Right lung (tissue), 5 donors: Measurements from ENCODE around the gene CCDC183. TPM values are rescaled to one million over a fixed set of nuclear protein-coding genes. Genes with fewer than 3 reads are reported as not detected.
A peak's percentile ranks its signal among the peaks of the same experiment; 100 is the strongest.
"Not testable (repeated sequence)": the region's sequence is repeated elsewhere in the genome, so short reads cannot be mapped to it uniquely, and the experiment has no call there.

ENCODE experiments used
- DNase-seq, 2 donors: peaks; one replicate each; pipeline ENCODE4 v3.0.0-alpha.2; 2013
- polyA plus RNA-seq, 5 donors: library from polyadenylated mRNA; unstranded; fragments of 120-200 nt; gene quantifications; one replicate each; pipeline versions ENCODE4 v1.2.1 to v1.2.3, GENCODE V29; 2013; ENCODE audit warnings: inconsistent platforms in 1 of 5, low replicate concordance in 1 of 5; ENCODE audit not compliant: insufficient read length in 5 of 5, insufficient read depth in 1 of 5

The CCDC183 gene
- polyA plus RNA-seq, 5 donors: 5.9 to 10.6 (median 7.7) TPM

DNA sequence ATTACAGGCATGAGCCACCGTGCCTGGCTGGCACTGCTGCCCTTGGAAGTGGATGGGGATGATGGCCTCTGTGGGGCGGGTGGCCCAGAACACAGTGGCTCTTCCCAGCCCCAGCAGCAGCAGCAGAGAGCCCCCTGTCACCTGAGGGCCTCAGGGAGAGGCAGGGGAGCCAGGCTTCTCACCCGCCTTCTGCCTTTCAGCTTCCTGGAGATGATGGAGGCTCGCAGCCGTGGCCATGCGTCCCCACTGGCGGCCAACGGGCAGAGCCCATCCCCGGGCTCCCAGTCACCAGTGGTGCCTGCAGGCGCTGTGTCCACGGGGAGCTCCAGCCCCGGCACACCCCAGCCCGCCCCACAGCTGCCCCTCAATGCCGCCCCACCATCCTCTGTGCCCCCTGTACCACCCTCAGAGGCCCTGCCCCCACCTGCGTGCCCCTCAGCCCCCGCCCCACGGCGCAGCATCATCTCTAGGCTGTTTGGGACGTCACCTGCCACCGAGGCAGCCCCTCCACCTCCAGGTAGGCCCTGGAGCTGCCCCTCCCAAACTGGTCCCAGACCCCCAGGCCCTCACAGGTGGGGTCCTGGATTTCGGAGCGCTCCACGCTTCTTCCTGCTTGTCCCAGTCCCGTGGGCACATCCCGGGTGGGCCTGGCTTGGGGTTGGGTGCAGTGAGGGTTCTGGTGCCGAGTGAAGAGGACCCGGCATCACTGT, 41.2 kb downstream of the CCDC183 start:
- DNase-seq: no peak

DNA sequence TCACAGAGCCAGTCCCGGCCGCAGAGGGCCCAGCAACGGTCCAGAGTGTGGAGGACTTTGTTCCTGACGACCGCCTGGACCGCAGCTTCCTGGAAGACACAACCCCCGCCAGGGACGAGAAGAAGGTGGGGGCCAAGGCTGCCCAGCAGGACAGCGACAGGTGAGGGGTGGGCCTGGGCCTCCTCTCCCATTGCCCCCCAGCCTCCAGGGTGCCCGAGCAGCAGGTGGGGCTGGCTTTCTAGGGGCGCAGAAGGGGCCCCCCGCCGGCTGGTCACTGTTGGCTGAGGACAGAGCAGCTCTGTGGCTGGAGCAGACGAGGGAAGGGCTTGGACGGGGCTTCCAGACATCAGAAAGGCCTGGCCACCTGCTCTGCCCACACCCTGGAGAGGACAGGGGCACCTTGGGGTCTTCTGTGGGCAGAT, 41.7 kb downstream of the CCDC183 start:
- not testable (repeated sequence) for DNase-seq

DNA sequence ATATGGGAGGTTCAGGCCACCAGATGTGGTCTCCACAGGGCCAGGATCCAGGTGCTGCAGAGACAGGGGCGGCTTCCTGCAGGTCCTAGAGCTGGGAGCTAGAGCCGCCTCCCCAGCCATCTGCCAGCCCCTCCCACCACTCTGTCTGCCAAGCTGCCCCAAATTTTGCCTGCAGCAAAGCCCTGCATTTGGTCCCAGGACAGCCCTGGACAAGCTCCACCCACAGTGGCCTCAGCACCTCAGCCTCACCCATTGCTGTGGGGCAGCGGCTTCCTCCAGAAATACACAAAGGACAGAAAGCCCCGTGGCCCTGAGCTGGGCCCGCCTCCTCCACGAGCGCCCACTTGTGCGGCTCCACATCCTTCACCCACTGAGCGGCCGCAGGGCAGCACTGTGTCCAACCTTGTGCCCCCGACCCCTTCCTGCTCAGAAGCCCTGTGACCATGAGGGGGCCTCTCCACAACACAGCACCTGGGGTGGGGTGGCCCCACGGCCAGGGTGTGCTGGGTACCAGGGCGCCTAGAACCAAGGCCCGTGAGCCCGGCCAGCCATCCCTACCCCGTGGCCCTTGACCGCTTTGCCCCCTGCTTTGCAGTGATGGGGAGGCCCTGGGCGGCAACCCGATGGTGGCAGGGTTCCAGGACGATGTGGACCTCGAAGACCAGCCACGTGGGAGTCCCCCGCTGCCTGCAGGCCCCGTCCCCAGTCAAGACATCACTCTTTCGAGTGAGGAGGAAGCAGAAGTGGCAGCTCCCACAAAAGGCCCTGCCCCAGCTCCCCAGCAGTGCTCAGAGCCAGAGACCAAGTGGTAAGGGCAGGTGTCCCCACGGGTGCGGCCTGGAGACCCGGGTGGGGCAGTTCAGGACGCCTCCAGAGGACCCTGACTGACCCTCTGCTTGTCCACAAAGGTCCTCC, 42.4 kb downstream of the CCDC183 start:
- no peak for DNase-seq

- DNase-seq: no peak
Observed at GRCh38 chr9:136839229-136840139, 43.3 kb downstream of the CCDC183 start.

- no peak for DNase-seq
Observed at GRCh38 chr9:136840140-136840876, 44.2 kb downstream of the CCDC183 start.

DNA sequence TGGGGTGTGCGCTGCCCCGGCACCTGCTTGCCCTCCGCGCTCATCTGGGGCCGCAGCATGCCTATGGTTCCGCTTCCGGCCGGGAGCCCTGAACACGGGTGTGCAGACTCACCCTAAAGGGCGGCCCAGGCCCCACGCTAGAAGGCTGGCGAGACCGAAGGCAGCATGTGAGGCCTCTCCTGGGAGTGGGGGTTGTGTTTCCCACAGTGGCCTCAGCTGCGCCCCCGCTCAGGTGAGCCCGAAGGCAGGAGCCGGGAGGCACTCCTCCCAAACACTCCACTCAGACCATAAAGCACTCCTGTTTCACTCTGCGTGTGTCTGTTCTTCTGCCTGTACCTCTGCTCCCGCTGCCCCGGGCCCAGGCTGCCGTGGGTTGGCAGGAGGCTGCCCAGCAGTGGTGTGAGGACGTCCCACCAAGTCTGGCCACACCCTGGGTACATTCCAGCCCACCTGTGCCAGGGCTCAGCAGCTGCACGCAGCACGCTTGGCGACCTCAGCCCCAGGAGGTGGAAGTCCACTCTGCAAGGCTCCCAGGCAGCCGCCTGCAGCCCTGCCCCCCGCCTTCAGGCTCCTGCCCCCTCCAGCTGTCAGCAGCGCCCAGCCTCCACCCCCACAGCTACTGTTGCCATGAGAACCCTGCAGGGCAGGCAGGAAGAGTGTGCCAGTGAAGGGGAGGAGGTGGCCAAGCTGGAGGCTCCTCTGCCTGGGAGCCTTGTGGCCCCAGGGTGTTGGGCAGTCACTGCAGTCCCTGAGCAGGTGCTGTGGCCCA, 44.9 kb downstream of the CCDC183 start:
- no peak for DNase-seq

DNA sequence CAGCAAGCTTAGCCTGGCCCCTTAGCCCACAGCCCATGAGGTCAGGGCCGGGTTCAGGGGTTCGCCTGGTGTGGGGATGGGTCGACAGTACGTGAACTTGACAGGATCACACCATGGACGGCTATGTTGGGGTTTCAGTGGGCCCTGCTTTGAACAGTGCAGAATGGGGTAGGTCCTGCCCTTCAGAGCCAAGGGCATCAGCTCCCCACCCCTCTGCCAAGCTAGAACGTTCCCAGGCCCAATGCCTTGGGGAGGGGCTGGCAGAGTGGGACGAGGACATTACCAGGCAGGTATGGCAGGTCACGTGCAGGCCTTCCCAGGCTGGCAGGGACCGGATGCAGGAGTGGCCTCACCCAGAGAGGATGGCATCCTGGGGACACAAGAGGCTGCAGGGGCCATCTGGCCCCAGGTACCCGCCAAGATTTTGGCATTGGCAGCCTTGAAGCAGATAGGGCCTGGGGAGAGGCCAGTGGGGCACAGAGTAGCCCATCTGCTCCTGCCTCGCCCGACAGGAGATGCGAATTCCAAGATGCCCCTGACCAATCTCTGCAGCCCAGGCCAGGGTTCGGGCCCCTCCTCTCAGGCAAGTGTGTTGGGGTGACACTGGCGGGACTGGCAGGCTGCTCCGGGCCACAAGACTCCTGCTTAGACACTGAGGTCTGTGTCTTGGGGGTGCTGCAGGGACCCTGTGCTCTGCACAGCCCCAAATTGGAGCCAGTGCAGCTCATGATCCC, 45.7 kb downstream of the CCDC183 start:
- DNase-seq: not testable (repeated sequence)

DNA sequence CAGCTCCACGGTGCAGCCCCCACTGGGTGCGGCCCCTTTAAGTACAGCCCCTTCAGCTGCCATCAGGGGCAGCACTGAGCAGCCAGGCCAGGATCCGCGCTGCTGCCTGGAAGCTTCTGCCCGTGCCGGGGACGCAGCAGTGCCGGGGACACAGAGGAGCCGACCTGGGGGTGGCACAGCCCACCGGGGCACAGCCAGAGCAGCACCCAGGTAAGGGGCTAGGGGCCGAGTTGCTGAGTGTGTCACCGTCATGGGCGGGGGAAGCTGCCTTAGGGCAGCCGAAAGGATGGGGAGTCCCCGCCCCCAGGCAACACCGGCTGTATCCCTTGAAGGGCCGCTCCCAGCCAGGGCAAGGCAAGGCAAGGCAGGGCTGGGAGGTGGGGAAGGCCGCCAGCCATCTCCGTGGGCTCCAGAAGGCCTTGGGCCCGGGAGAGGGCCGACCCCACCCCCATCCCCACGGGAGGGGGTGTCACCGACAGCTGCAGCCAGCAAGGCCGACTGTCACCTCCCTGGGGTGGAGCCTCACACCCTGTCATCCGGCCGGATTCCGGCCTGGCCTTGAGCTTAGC, 46.3 kb downstream of the CCDC183 start, which contains the start of gene AJM1:
AJM1 (plus strand) TSS at position 99 of the 569 bp plus-strand sequence. CDS start 1,937 bp downstream, outside the sequence.
- peak in 1 of 2 donors; percentile 60 for DNase-seq

- not testable (repeated sequence) for DNase-seq
Observed at GRCh38 chr9:136843159-136843800, 47.1 kb downstream of the CCDC183 start.

DNA sequence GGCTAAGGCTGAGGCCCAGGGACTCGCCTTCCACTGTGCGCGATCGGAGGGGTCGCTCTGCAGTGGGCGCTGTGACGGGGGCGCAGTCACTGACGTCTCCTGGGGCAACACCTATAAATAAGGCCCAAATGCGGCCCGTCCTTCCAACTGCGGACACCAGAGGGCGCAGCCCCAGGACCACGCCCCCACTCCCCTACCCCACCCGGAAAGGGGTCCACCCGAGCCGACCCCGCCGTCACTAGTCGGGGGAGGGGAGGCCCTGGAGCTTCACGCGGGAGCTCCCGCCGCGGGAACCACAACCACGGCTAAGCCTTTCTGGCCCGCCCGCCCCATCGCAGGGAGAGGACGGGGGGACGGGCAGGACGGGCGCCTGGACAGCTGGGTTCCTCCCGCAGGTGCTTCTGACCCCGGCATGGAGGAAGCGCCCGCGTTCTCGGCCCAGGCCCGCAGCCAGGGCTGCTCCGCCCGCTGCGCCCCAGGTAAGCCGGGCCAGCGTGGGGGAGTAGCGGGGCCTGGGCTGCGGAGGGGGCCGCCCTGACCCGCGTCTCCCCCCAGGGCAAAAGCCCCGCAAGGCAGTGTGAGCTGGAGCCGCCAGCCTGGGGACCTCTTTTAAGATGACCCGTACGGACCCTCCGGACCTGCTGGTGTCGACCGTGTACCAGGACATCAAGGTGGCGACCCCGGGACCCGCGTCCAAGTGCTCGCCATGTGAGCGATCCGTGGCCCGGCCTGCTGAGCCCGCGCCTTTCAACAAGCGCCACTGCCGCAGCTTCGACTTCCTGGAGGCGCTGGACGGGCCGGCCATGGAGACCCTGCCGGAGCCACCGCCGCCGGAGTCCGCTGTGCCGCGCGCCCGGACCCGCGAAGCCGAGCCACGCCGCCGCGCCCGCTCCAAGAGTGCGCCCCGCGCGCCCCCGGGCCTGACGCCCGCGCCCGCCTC, 47.9 kb downstream of the CCDC183 start:
- DNase-seq: not testable (repeated sequence)

GRCh38 chr9:136844761-136845464, 48.8 kb downstream of the CCDC183 start:
- DNase-seq: no peak

- no peak for DNase-seq
Observed at GRCh38 chr9:136845465-136846260, 49.5 kb downstream of the CCDC183 start.

GRCh38 chr9:136846376-136847087, 50.4 kb downstream of the CCDC183 start:
- no peak for DNase-seq

DNA sequence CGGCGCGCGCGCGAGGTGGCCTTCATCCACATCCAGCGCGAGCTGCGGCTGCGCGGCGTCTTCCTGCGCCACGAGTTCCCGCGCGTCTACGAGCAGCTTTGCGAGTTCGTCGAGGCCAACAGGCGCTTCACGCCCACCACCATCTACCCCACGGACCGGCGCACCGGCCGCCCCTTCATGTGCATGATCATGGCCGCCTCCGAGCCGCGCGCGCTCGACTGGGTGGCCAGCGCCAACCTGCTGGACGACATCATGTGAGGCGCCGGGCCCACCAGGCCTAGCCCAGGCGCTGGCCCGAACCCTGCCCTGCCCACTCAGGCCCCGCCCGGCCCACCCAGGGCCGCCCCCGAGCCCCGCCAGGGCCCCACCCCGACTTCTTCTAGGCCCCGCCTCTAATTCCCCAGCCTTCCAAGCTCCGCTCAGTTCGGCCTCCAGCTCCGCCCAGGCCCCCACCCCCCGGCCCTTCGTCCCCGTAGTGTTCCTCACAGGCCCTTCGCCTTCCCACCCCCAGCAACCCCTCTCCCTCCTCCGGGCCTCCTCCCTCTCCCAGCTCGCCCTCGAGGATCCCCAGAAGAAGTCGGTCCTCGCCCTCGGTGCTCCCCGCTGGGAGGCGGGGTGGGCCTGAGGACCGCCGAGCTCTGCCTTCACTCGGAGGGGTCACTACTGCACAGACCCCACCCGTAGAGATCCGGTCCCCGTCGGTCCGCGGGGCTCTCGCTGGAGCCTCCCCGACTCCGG, 51.1 kb downstream of the CCDC183 start:
- no peak for DNase-seq
